Measurements from ENCODE around the gene TMEM8B. TPM values are rescaled to one million over a fixed set of nuclear protein-coding genes. Genes with fewer than 3 reads are reported as not detected.

The TMEM8B gene
- polyA plus RNA-seq, 1 of the 3 experiments (the other 2 are of a cell fraction), result 5.8 TPM

- TF ChIP-seq PBX3 (IDR thresholded peaks at IDR 0.05) (no peak), YY1 (IDR thresholded peaks at IDR 0.05; ENCODE audit: low read depth) (no peak), ZBTB33 (IDR thresholded peaks at IDR 0.05; ENCODE audit: borderline replicate concordance, low read depth) (no peak), ELF1 (IDR thresholded peaks at IDR 0.05) (no peak), CTCF (IDR thresholded peaks at IDR 0.05) (no peak), RCOR1 (IDR thresholded peaks at IDR 0.05; ENCODE audit: low read length) (no peak), SMC3 (IDR thresholded peaks at IDR 0.05; ENCODE audit: low read depth, low read length) (no peak), TEAD4 (IDR thresholded peaks at IDR 0.05; ENCODE audit: borderline replicate concordance, insufficient read depth) (no peak), FOXM1 (IDR thresholded peaks at IDR 0.05; ENCODE audit: low read depth) (no peak), GATA2 (CRISPR knock-in tag; IDR thresholded peaks at IDR 0.05) (no peak)
- no peak overlapping the region for H3K4me2 ChIP-seq
- ChIA-PET CTCF (interaction anchor here (1.9 to 2.1 kb wide), 2 partner anchors 15 to 77 kb away, joined by 8 to 9 read pairs; no protein-coding TSS in a partner anchor), POLR2A (no interaction called here)
- H3K79me2 ChIP-seq (ENCODE audit: insufficient read depth), result no peaks in the 10 kb centered on the region
- no peaks in the 10 kb centered on the region for H3K36me3 ChIP-seq (replicated peaks in 1 of 2; ENCODE audit: control insufficient read depth in 1 of 2, insufficient read depth in 2 of 2, low read length in 1 of 2)
- H3K4me3 ChIP-seq (ENCODE audit: low read depth in 2 of 2, low read length in 1 of 2), result no peak overlapping the region
- no peaks in the 10 kb centered on the region for H3K27me3 ChIP-seq (ENCODE audit: insufficient read depth)
- no peaks in the 10 kb centered on the region; a peak in 1 of 4 replicates for H3K4me1 ChIP-seq (ENCODE audit: control insufficient read depth in 1 of 2, insufficient read depth in 2 of 2, low read depth in 1 of 2, low read length in 1 of 2)
- no peaks in the 10 kb centered on the region for H3F3A ChIP-seq (replicated peaks; ENCODE audit: insufficient read depth)
- no peak overlapping the region for H3K9ac ChIP-seq
- H3K9me3 ChIP-seq, result no peaks in the 10 kb centered on the region
- DNase-seq, result no peak
- no peaks in the 10 kb centered on the region for H4K20me1 ChIP-seq (ENCODE audit: insufficient read depth)
- no peaks in the 10 kb centered on the region for H3K9me2 ChIP-seq
- whole genome bisulfite sequencing (ENCODE audit: low lambda C conversion rate), result 59% methylated on average over 3 of the region's 4 CpGs
- H2AFZ ChIP-seq (ENCODE audit: low read depth), result no peak overlapping the region
- H3K27ac ChIP-seq (ENCODE audit: low read depth in 2 of 2, low read length in 1 of 2), result no peak overlapping the region
These were observed 38.5 kb downstream of the TMEM8B start for GRCh38 chr9:35867538-35867937.

- POLR2A ChIA-PET, result no interaction called here
- Histone ChIP-seq H4K20me1 (ENCODE audit: insufficient read depth) (no peaks in the 10 kb centered on the region), H2AFZ (ENCODE audit: low read depth) (no peak overlapping the region), H3K9me3 (no peaks in the 10 kb centered on the region), H3K9me2 (no peaks in the 10 kb centered on the region), H3K79me2 (ENCODE audit: insufficient read depth) (no peaks in the 10 kb centered on the region), H3K9ac (no peak overlapping the region), H3K27ac (ENCODE audit: low read depth in 2 of 2, low read length in 1 of 2) (no peak overlapping the region), H3K4me2 (no peak overlapping the region), H3K4me1 (ENCODE audit: control insufficient read depth in 1 of 2, insufficient read depth in 2 of 2, low read depth in 1 of 2, low read length in 1 of 2) (no peaks in the 10 kb centered on the region; a peak in 1 of 4 replicates), H3K27me3 (ENCODE audit: insufficient read depth) (no peaks in the 10 kb centered on the region), H3K4me3 (ENCODE audit: low read depth in 2 of 2, low read length in 1 of 2) (no peak overlapping the region), H3K36me3 (replicated peaks in 1 of 2; ENCODE audit: control insufficient read depth in 1 of 2, insufficient read depth in 2 of 2, low read length in 1 of 2) (no peaks in the 10 kb centered on the region), H3F3A (replicated peaks; ENCODE audit: insufficient read depth) (no peaks in the 10 kb centered on the region)
- no peak for DNase-seq
- WGBS (ENCODE audit: low lambda C conversion rate), result 66% methylated on average over 2 of the region's 2 CpGs
- CTCF ChIA-PET, result interaction anchor here (1.2 to 2.1 kb wide), 3 partner anchors 13 to 79 kb away, joined by 3 to 9 read pairs (median 8); no protein-coding TSS in a partner anchor
- TF ChIP-seq RXRA (IDR thresholded peaks at IDR 0.05; ENCODE audit: borderline replicate concordance, low read depth), result no peak
- no peak for TF ChIP-seq REST (IDR thresholded peaks at IDR 0.05; ENCODE audit: low read depth, low read length)
- no peak for TF ChIP-seq NRF1 (IDR thresholded peaks at IDR 0.05; ENCODE audit: low read depth, low read length)
- TF ChIP-seq JUND (IDR thresholded peaks at IDR 0.05), result no peak
- no peak for TF ChIP-seq YY1 (IDR thresholded peaks at IDR 0.05; ENCODE audit: low read depth)
- no peak for TF ChIP-seq IRF3 (IDR thresholded peaks at IDR 0.05; ENCODE audit: low read depth, low read length)
- no peak for TF ChIP-seq RAD21 (IDR thresholded peaks at IDR 0.05; ENCODE audit: low read length)
- no peak for TF ChIP-seq CTCF (IDR thresholded peaks at IDR 0.05)
These were observed 39.9 kb downstream of the TMEM8B start for GRCh38 chr9:35868933-35869332.

Measured in SK-N-SH (cell line).